Smooth muscle cell (in vitro differentiated cells): Measurements from ENCODE around the gene RASSF7. TPM values are rescaled to one million over a fixed set of nuclear protein-coding genes. Genes with fewer than 3 reads are reported as not detected.

Experiments
- DNase-seq: peaks from one replicate; lab custom pipeline; 2025; ENCODE audit not compliant: unreplicated experiment; lab: John Stamatoyannopoulos, UW
- H2AFZ ChIP-seq: fragments of 200-600 bp; sonication (generic); 2 replicates; pipeline ENCODE4 v1.6.0; 2016; ENCODE audit warnings: antibody characterized with exemption, low read depth, mild to moderate bottlenecking
- H3F3A ChIP-seq: fragments of 200-600 bp; sonication (generic); 2 replicates; pipeline ENCODE4 v1.6.0; 2017; ENCODE audit warnings: antibody characterized with exemption, low read depth
- H3K27ac ChIP-seq: fragments of 200-600 bp; sonication (generic); 2 replicates; pipeline ENCODE4 v1.5.1; 2016; ENCODE audit warnings: low read depth, mild to moderate bottlenecking
- H3K27me3 ChIP-seq: fragments of 200-600 bp; sonication (generic); 2 replicates; pipeline ENCODE4 v1.6.1; 2016; ENCODE audit warnings: low read depth, mild to moderate bottlenecking
- H3K36me3 ChIP-seq: fragments of 200-600 bp; sonication (generic); 2 replicates; pipeline ENCODE4 v1.5.1; 2016; ENCODE audit warnings: low read depth
- H3K4me1 ChIP-seq: fragments of 200-600 bp; sonication (generic); 2 replicates; pipeline ENCODE4 v1.5.1; 2016; ENCODE audit warnings: low read depth
- H3K4me2 ChIP-seq: fragments of 200-600 bp; sonication (generic); 2 replicates; pipeline ENCODE4 v1.6.0; 2016; ENCODE audit warnings: mild to moderate bottlenecking
- H3K4me3 ChIP-seq: fragments of 200-600 bp; sonication (generic); 2 replicates; pipeline ENCODE4 v1.5.1; 2016; ENCODE audit warnings: mild to moderate bottlenecking
- H3K79me2 ChIP-seq: fragments of 200-600 bp; sonication (generic); 2 replicates; pipeline ENCODE4 v1.6.0; 2016; ENCODE audit warnings: low read depth, mild to moderate bottlenecking
- H3K9ac ChIP-seq: fragments of 200-600 bp; sonication (generic); 2 replicates; pipeline ENCODE4 v1.6.0; 2016; ENCODE audit warnings: low read depth
- H3K9me3 ChIP-seq: fragments of 200-600 bp; sonication (generic); replicated peaks from 2 replicates; pipeline ENCODE4 v1.5.1; 2016; ENCODE audit warnings: low read depth
- H4K20me1 ChIP-seq: fragments of 200-600 bp; sonication (generic); 2 replicates; pipeline ENCODE4 v1.6.0; 2016; ENCODE audit warnings: low read depth
- CTCF ChIP-seq: fragments of 200-600 bp; sonication (generic); IDR thresholded peaks from 2 replicates; pipeline ENCODE4 v1.5.1; 2017; ENCODE audit warnings: borderline replicate concordance, mild to moderate bottlenecking, antibody characterized with exemption; ENCODE audit not compliant: insufficient read depth, poor library complexity, severe bottlenecking
- WGBS: methylation state at CpG from one replicate; pipeline ENCODE4 v1.1.7; 2016; ENCODE audit warnings: low lambda C conversion rate; 5-methylcytosine and 5-hydroxymethylcytosine counted together
- polyA plus RNA-seq: library from polyadenylated mRNA; unstranded; fragments of >200 nt; fragmentation: Nextera tagmentation; extraction: Ambion mirVana; gene quantifications from 2 replicates; pipeline ENCODE4 v1.2.1, GENCODE V29; 2016
- total RNA-seq: library from RNA; depleted of rRNA; stranded (reverse); fragments of >200 nt; gene quantifications from 2 replicates; pipeline ENCODE4 v1.2.3, GENCODE V29; 2014

The RASSF7 gene
- total and polyA plus RNA-seq, 2 experiments from 2014 or later, result 18.6 to 20.4 TPM

DNA sequence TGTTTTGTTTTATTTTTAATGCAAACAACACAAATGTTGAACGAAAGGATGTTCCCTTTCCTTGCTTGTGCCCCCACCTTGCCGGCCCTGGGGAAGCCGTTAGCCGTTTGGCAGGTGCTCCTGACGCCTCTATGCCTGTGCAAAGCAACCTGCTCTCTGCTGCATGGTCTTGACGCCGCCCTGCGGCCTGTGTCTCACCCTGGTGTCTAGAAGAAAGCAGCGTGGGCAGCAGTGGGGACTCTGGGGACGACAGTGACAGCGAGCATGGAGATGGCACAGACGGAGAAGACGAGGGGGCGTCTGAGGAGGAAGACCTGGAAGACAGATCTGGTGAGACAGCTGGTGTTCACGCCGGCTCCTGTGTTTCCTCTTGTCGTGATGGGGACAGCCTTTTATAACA lies 21.0 kb downstream of the RASSF7 start:
- H3F3A ChIP-seq, result no peaks in the 10 kb centered on the region
- no peak overlapping the region for H3K4me2 ChIP-seq
- no peak for TF ChIP-seq CTCF
- H3K9me3 ChIP-seq, result no peaks in the 10 kb centered on the region
- H3K27me3 ChIP-seq, result no peaks in the 10 kb centered on the region
- no peak for DNase-seq
- H3K4me1 ChIP-seq, result peaks cover 9% of the 10 kb centered on the region
- no peak overlapping the region for H3K9ac ChIP-seq
- WGBS, result 87% methylated on average over 17 of the region's 17 CpGs
- H4K20me1 ChIP-seq, result peaks cover 98% of the 10 kb centered on the region
- H3K79me2 ChIP-seq, result peaks cover 78% of the 10 kb centered on the region
- H3K27ac ChIP-seq, result no peak overlapping the region
- no peaks in the 10 kb centered on the region for H3K36me3 ChIP-seq
- H3K4me3 ChIP-seq, result no peak overlapping the region
- H2AFZ ChIP-seq, result no peak overlapping the region

DNA sequence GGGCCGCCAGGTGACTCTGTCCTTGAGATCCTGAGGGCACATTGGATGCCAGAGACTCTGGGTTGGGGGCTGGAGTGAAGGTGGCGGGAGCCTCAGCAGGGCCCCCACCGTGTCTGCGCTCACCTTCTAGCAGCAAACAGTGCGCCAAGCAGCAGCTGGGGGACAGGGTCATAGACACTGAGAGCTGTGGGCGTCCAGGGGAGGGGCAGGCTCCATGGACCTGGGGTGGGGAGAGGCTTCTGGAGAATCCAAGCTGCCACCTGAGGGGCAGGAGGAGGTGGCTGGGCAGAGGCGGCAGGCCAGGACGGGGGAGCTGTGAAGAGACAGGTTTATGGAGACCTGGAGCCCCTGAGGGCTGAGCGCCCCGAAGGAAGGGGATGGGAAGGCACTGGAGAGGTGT lies 23.5 kb downstream of the RASSF7 start:
- WGBS, result 98% methylated on average over 9 of the region's 10 CpGs
- no peak overlapping the region for H3K4me2 ChIP-seq
- H3K36me3 ChIP-seq, result peaks cover 6% of the 10 kb centered on the region
- H3F3A ChIP-seq, result no peaks in the 10 kb centered on the region
- H3K9me3 ChIP-seq, result no peaks in the 10 kb centered on the region
- H3K27ac ChIP-seq, result no peak overlapping the region
- H3K4me3 ChIP-seq, result no peak overlapping the region
- DNase-seq, result no peak
- H3K9ac ChIP-seq, result no peak overlapping the region
- H4K20me1 ChIP-seq, result peaks cover 98% of the 10 kb centered on the region
- H3K27me3 ChIP-seq, result no peaks in the 10 kb centered on the region
- peaks cover 62% of the 10 kb centered on the region for H3K79me2 ChIP-seq
- no peak for TF ChIP-seq CTCF
- no peaks in the 10 kb centered on the region for H3K4me1 ChIP-seq
- H2AFZ ChIP-seq, result no peak overlapping the region

- DNase-seq, result no peak
- no peak overlapping the region for H3K4me3 ChIP-seq
- no peak overlapping the region for H2AFZ ChIP-seq
- no peaks in the 10 kb centered on the region for H3K4me1 ChIP-seq
- no peaks in the 10 kb centered on the region for H3K9me3 ChIP-seq
- no peak overlapping the region for H3K9ac ChIP-seq
- H3K4me2 ChIP-seq, result no peak overlapping the region
- TF ChIP-seq CTCF, result no peak
- peaks cover 6% of the 10 kb centered on the region for H3K36me3 ChIP-seq
- 98% methylated on average over 32 of the region's 32 CpGs for WGBS
- peak overlapping the region; percentile 95 for H3K27ac ChIP-seq
- peaks cover 58% of the 10 kb centered on the region for H3K79me2 ChIP-seq
- H3K27me3 ChIP-seq, result no peaks in the 10 kb centered on the region
- H3F3A ChIP-seq, result no peaks in the 10 kb centered on the region
- H4K20me1 ChIP-seq, result peaks cover 98% of the 10 kb centered on the region
Measured at GRCh38 chr11:586376-587316, 25.9 kb downstream of the RASSF7 start.
